GM13977 (cell line): ENCODE results near the gene MLKL.

Experiments
- DNase-seq: peaks from one replicate; pipeline ENCODE4 v3.0.0; 2012; ENCODE audit warnings: low spot score
- in situ Hi-C: fragments of 300-500 bp; cut with MboI; formaldehyde crosslinking; loops from one replicate; pipeline ENCODE4 v1.12.0; 2022; ENCODE audit warnings: low sequenced_read_pairs, low pct_unique_long_range_greater_than_20kb, mixed read lengths, inconsistent platforms; ENCODE audit not compliant: unreplicated experiment
- TF ChIP-seq, protein P1 (sequence below): IDR thresholded peaks from 2 replicates; pipeline ENCODE4 v1.5.1; 2012; ENCODE audit warnings: mild to moderate bottlenecking, control low read depth; ENCODE audit not compliant: insufficient read depth; ENCODE audit errors: extremely low read depth, missing control alignments

Gene MLKL

GRCh38 chr16:74732707-74733350, 32.2 kb upstream of the MLKL start:
- TF ChIP-seq, protein P1, sequence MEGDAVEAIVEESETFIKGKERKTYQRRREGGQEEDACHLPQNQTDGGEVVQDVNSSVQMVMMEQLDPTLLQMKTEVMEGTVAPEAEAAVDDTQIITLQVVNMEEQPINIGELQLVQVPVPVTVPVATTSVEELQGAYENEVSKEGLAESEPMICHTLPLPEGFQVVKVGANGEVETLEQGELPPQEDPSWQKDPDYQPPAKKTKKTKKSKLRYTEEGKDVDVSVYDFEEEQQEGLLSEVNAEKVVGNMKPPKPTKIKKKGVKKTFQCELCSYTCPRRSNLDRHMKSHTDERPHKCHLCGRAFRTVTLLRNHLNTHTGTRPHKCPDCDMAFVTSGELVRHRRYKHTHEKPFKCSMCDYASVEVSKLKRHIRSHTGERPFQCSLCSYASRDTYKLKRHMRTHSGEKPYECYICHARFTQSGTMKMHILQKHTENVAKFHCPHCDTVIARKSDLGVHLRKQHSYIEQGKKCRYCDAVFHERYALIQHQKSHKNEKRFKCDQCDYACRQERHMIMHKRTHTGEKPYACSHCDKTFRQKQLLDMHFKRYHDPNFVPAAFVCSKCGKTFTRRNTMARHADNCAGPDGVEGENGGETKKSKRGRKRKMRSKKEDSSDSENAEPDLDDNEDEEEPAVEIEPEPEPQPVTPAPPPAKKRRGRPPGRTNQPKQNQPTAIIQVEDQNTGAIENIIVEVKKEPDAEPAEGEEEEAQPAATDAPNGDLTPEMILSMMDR = no peak
- in situ Hi-C loops = no loop called here
- DNase-seq = no peak

DNA sequence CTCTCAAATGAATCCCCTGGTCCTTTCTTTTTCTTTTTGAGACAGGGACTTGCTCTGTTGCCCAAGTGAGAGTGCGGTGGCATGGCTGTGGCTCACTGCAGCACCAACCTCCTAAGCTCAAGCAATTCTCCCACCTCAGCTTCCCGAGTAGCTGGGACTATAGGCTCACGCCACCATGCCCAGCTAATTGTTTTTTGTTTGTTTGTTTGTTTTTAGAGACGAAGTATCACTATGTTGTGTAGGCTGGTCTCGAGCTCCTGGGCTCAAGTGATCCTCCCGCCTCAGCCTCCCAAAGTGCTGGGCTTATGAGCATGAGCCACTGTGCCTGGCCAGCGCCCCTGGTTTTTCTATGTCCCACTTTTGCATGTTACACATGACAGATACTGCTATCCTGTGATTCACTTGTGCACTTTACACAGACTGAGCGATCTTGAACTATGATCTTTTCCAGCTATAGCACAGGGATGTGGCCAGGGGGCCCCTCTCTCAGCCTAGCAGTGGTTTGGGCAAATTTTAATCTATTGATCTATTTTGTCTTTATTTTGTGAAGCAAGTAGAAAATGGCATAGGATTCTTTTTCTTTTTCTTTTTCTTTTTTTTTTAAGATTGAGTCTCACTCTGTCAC, 31.3 kb upstream of the MLKL start:
- no peak for DNase-seq
- TF ChIP-seq, protein P1 = no peak
- in situ Hi-C loops = no loop called here

GRCh38 chr16:74729783-74730683, 29.4 kb upstream of the MLKL start:
- TF ChIP-seq, protein P1 = no peak
- in situ Hi-C loops = no loop called here
- no peak for DNase-seq

DNA sequence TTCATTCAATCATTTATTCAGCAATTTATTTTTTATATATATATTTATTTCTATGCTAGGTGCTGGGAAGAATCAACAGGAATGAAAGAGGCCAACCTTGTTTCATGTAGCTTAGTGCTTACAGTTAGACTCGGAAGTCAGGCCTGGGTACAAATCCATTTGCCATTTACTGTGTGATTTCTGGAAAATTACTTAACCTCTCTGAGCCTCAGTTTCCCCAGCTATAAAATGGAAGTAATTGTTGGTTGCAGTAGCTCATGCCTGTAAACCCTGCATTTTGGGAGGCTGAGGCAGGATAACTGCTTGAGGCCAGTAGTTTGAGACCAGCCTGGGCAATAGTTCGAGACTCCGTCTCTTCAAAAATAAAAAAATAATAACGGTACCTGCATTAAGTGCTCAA, 27.2 kb upstream of the MLKL start:
- TF ChIP-seq, protein P1 = no peak
- no peak for DNase-seq
- in situ Hi-C loops = no loop called here

DNA sequence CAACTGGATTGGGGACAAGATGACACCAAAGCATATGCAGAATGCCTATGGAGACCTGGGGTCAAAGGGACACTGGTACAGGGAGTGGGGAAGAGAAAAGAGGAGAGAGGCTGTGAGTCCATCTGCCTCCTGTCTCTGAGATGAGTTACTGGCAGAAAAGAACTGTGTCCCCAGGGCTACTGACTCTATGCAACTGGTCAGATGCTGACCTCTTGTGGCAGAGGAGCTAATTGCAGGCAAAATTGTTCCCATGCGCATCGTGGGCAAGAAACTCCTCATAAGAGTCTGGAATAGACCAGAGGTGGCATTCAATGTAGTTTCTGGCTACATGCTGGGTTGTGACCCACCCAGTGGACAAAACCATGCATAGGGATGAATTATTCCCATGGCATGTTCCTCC, 26.1 kb upstream of the MLKL start:
- in situ Hi-C loops = no loop called here
- no peak for DNase-seq
- TF ChIP-seq, protein P1 = peak; percentile 50

DNA sequence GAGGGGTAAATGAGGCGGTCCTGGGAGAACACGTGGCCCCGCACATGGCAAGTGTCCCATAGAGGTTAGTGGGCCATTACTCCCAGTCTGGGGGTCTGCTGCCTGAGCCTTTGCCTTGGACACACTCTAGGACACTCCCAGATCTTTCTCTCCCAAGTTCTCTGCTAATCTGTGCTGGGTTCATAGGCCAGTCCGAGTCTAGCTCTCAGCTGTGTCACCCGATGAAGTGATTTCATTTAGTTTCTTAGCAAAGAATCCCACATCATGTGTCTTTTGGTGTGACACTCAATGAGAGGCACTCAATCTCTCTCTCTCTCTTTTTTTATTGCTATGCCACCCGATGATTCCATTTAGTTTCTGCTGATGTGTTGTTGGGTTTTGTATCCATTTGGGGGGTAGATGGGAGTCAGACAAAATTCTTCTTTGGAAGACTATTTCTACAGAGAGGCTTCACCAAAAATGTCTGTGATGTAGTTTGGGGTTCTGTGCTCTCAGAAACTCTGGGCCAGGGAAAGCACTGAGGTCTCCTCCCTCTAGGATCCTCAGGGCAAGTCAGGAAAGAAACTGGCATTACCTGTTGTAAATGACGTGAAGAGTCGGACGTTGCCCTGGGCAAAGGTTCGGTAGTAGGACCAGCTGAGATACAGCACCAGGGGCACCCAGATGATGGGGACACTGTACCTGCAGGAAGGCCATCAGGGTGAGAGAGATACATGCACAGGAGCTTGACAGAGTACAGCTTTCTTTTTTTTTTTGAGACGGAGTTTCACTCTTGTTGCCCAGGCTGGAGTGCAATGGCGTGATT, 25.2 kb upstream of the MLKL start:
- TF ChIP-seq, protein P1 = no peak
- in situ Hi-C loops = no loop called here
- no peak for DNase-seq
